Measurements from ENCODE around the gene KIF1B. TPM values are rescaled to one million over a fixed set of nuclear protein-coding genes. Genes with fewer than 3 reads are reported as not detected.

The KIF1B gene
- total RNA-seq, 2 donors from 2014 or later, result 39.7 to 47.4 TPM

DNA sequence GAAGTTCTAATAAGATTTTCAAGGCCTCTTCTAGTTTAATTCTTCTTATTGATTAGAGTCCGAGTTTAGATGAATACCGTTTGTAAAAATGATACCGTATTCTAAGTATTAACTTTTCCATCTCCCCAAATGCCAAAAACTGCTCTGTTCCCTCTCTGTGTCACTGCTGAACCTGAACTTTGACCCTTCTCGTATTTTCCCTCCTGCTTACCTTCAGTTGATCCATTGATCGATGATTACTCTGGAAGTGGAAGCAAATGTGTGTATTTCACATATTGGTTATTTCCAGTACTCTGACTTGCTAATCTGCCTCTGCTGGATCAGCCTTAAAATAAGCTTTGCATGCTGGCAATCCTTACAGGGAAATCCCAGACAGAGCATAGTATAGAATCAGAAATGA is 68.5 kb downstream of the KIF1B start:
- intact Hi-C loops (cut with DNase I), result no loop called here
- Histone ChIP-seq H3K4me1 (no peaks in the 10 kb centered on the region), H3K36me3 (no peaks in the 10 kb centered on the region), H3K9me3 (no peaks in the 10 kb centered on the region), H3K9ac (ENCODE audit: low read depth in 2 of 2, low read length in 2 of 2) (no peak overlapping the region), H3K27me3 (no peaks in the 10 kb centered on the region), H3K4me3 (no peak overlapping the region), H3K27ac (no peak overlapping the region)
- no peak for DNase-seq
- TF ChIP-seq CTCF (IDR thresholded peaks at IDR 0.05), result no peak

- Histone ChIP-seq H3K9ac (ENCODE audit: low read depth in 2 of 2, low read length in 2 of 2) (no peak overlapping the region), H3K36me3 (no peaks in the 10 kb centered on the region), H3K27ac (no peak overlapping the region), H3K4me1 (no peaks in the 10 kb centered on the region), H3K4me3 (no peak overlapping the region), H3K27me3 (no peaks in the 10 kb centered on the region), H3K9me3 (no peaks in the 10 kb centered on the region)
- no peak for DNase-seq
- TF ChIP-seq CTCF (IDR thresholded peaks at IDR 0.05), result no peak
- intact Hi-C loops (cut with DNase I), result no loop called here
These were observed 70.3 kb downstream of the KIF1B start for GRCh38 chr1:10280439-10281350.

DNA sequence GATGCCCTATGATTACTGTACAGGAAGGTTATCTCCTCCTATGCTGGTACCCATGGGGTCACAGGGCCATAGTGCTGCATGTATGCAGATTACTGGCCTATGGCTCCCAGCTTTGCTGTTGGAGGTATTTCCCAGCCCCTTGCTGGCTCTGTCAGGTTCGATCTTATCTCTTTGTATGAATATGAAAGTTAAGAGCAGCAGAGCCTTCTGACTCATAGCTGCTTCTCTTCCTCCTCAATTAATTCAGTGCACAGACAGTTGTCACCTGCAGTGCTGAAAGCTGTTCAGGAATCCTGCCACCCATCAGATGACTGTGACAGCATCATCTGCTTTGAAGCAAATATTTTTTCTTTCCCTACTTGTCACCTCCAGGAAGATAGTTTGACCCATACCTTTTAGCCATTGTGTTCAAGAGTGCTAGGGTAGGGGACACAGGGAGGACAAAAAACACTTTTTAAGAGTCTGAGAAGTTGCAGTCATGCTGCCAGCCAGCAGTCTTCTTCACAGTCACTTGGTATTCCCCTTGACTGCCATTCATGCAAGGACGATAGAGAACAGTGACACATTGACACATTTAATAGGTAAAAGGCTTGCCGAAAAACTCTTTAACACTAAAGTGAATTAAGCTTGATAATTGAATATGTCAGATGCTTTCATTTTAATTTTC is 73.1 kb downstream of the KIF1B start:
- intact Hi-C loops (cut with DNase I), result no loop called here
- Histone ChIP-seq H3K27me3 (no peaks in the 10 kb centered on the region), H3K9me3 (no peaks in the 10 kb centered on the region), H3K4me3 (no peak overlapping the region), H3K4me1 (no peaks in the 10 kb centered on the region), H3K9ac (ENCODE audit: low read depth in 2 of 2, low read length in 2 of 2) (no peak overlapping the region), H3K27ac (no peak overlapping the region), H3K36me3 (no peaks in the 10 kb centered on the region)
- DNase-seq, result no peak
- no peak for TF ChIP-seq CTCF (IDR thresholded peaks at IDR 0.05)

DNA sequence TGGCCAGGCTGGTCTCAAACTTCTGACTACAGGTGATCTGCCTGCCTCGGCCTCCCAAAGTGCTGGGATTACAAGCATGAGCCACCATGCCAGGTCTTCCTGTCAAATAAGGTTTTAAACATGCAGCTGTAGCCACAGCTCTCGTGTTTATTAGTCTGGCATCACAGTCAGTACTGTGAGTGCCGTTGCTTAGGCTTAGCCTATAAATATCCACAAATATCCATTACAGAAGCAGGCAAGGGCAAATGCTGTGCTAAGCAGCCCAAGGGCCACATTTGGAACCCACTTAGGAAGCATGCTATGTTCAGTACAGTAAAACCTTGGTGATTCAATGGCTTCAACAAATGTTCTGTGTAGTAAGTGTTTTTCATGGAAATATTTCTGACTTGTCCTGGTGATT is 75.9 kb downstream of the KIF1B start:
- Histone ChIP-seq H3K4me1 (no peaks in the 10 kb centered on the region), H3K27ac (no peak overlapping the region), H3K27me3 (no peaks in the 10 kb centered on the region), H3K4me3 (no peak overlapping the region), H3K36me3 (no peaks in the 10 kb centered on the region), H3K9ac (ENCODE audit: low read depth in 2 of 2, low read length in 2 of 2) (no peak overlapping the region), H3K9me3 (no peaks in the 10 kb centered on the region)
- intact Hi-C loops (cut with DNase I), result no loop called here
- DNase-seq, result no peak
- TF ChIP-seq CTCF (IDR thresholded peaks at IDR 0.05), result no peak

DNA sequence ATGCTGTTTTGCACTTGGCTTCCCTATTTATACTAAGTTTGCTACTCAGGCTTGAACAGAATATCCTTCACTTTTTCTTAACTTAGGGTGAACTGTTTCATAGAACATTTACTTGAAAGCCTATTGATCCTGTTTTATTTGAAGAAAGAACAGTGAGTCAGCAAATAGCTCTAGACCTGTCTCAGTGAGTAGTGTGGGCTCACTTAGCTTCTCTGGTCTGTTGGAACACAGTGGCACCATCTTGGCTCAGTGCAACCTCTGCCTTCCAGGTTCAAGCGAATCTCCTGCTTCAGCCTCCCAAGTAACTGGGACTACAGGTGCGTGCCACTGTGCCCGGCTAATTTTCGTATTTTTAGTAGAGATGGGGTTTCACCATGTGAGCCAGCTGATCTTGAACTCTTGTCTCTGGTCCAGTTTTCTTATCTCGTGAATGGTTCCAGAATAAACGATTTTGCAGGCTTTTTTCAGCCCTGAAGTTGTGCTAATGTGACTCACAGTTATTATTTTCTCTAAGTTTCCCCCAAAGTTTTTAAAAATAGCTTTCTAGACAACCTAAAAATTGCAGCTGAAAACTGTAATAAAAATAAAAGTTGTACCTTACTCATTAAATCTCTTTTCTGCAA is 76.8 kb downstream of the KIF1B start:
- Histone ChIP-seq H3K9me3 (no peaks in the 10 kb centered on the region), H3K9ac (ENCODE audit: low read depth in 2 of 2, low read length in 2 of 2) (no peak overlapping the region), H3K4me3 (no peak overlapping the region), H3K27me3 (no peaks in the 10 kb centered on the region), H3K36me3 (no peaks in the 10 kb centered on the region), H3K4me1 (no peaks in the 10 kb centered on the region), H3K27ac (no peak overlapping the region)
- no peak for TF ChIP-seq CTCF (IDR thresholded peaks at IDR 0.05)
- DNase-seq, result no peak
- intact Hi-C loops (cut with DNase I), result no loop called here
